ENCODE measurements around the gene FAM8A1. TPM values are rescaled to one million over a fixed set of nuclear protein-coding genes. Genes with fewer than 3 reads are reported as not detected.
"Not testable (repeated sequence)": the region's sequence is repeated elsewhere in the genome, so short reads cannot be mapped to it uniquely, and the experiment has no call there.

The FAM8A1 gene
- total RNA-seq, 1 experiment from 2014 or later, result 13.4 TPM

DNA sequence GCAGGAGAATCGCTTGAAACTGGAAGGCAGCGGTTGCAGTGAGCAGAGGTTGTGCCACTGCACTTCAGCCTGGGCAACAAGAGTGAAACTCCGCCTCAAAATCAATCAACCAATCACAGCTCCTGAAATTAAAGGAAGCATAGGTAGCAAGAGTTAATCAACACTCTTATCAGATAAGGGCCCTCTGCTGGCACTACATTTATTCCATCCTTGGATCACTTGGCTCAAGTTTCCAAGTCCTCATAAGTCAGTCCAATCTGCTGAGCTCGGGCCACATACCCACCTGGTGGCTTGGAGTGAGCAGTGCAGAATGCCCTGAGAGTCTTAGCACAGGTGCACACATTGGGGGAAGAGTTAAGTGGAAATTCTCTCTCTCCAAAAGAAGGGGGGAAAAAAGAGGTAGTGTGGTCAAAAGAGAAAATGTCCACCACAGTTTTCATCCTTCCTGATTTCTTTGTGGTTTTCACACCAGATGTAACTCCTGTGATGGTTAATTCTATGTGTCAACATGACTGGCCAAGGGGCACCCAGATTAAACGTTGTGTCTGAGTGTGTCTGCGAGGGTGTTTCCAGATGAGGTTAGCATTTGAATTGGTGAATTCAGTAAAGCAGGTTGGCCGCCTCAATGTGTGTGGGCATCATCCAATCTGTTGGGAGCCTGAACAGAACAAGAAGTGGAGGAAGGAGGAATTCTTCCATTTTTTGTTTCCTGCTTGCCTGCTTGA lies 14.2 kb upstream of the FAM8A1 start:
- peak; percentile 88 for DNase-seq (ENCODE audit: low read depth, low spot score)
- peaks cover 9 to 21% of the 10 kb centered on the region in 2 experiments; a peak in 3 of 4 replicates for H3K4me1 ChIP-seq (ENCODE audit: control insufficient read depth in 1 of 2, insufficient read depth in 2 of 2, low read length in 2 of 2)
- no peak overlapping the region for H3K4me3 ChIP-seq (replicated peaks in 1 of 2; ENCODE audit: low read depth in 1 of 2, low read length in 2 of 2)
- H3K36me3 ChIP-seq (ENCODE audit: control insufficient read depth in 1 of 2, insufficient read depth in 2 of 2, low read length in 2 of 2), result no peaks in the 10 kb centered on the region
- H3K9ac ChIP-seq (ENCODE audit: low read length), result no peak overlapping the region
- no peaks in the 10 kb centered on the region for H3K9me2 ChIP-seq (ENCODE audit: insufficient read depth)
- intact Hi-C loops (cut with micrococcal nuclease), result loop anchor here (2.0 to 10.0 kb wide), 3 partner anchors 219 to 311 kb away; no protein-coding TSS in a partner anchor
- no peaks in the 10 kb centered on the region for H4K20me1 ChIP-seq (ENCODE audit: insufficient read depth)
- H3K79me2 ChIP-seq (ENCODE audit: insufficient read depth, low read length), result no peaks in the 10 kb centered on the region
- RAD21 ChIA-PET (ENCODE audit: low non-redundant PET in 1 of 2, low total read pairs in 2 of 2, uncharacterized antibody in 2 of 2, unreplicated experiment in 2 of 2), result interaction anchor here in 1 of 2 experiments (0.6 kb wide), 1 partner anchor 229 kb away, joined by 3 read pairs; no protein-coding TSS in a partner anchor
- BruUV-seq (replicated peaks), result no TSS peak
- H3K4me2 ChIP-seq (ENCODE audit: low read length), result 0 out of 2 replicates have a peak overlapping the region, but pooled peaks have one; percentile 2
- H3K9me3 ChIP-seq (ENCODE audit: control insufficient read depth in 1 of 2, insufficient read depth in 1 of 2, low read depth in 1 of 2, low read length in 2 of 2), result no peaks in the 10 kb centered on the region
- 0 out of 2 replicates have a peak, but pooled peaks have one; percentile 48 for TF ChIP-seq CBX3 (IDR thresholded peaks at IDR 0.05; ENCODE audit: low read depth)
- peak; percentile 56 for TF ChIP-seq RAD21 (IDR thresholded peaks at IDR 0.05; ENCODE audit: low read depth)
- 0 out of 2 replicates have a peak, but pooled peaks have one; percentile 13 for TF ChIP-seq SP1 (IDR thresholded peaks at IDR 0.05; ENCODE audit: low read depth)
- TF ChIP-seq ELF1 (IDR thresholded peaks at IDR 0.05; ENCODE audit: borderline replicate concordance, low read depth), result no peak
- TF ChIP-seq, protein P1, sequence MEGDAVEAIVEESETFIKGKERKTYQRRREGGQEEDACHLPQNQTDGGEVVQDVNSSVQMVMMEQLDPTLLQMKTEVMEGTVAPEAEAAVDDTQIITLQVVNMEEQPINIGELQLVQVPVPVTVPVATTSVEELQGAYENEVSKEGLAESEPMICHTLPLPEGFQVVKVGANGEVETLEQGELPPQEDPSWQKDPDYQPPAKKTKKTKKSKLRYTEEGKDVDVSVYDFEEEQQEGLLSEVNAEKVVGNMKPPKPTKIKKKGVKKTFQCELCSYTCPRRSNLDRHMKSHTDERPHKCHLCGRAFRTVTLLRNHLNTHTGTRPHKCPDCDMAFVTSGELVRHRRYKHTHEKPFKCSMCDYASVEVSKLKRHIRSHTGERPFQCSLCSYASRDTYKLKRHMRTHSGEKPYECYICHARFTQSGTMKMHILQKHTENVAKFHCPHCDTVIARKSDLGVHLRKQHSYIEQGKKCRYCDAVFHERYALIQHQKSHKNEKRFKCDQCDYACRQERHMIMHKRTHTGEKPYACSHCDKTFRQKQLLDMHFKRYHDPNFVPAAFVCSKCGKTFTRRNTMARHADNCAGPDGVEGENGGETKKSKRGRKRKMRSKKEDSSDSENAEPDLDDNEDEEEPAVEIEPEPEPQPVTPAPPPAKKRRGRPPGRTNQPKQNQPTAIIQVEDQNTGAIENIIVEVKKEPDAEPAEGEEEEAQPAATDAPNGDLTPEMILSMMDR (IDR thresholded peaks at IDR 0.05 in 2 of 3, conservative IDR thresholded peaks at IDR 0.05 in 1 of 3; ENCODE audit: borderline replicate concordance in 1 of 3, insufficient read depth in 1 of 3, low read depth in 2 of 3, low read length in 2 of 3), result peak; percentile 67 to 82 (median 73)
- H2AFZ ChIP-seq (ENCODE audit: low read depth, low read length, poor library complexity, severe bottlenecking), result no peak overlapping the region
- peak; percentile 74 for ATAC-seq
- no peaks in the 10 kb centered on the region for H3K27me3 ChIP-seq (ENCODE audit: insufficient read depth, low read length)
- CTCF ChIA-PET, result interaction anchor here (0.7 to 1.3 kb wide), 11 partner anchors 14 to 487 kb away, joined by 3 to 10 read pairs (median 4); partner anchors contain the start of gene FAM8A1
- H3K27ac ChIP-seq (ENCODE audit: low read depth, low read length), result no peak overlapping the region
- POLR2A ChIA-PET, result no interaction called here

GRCh38 chr6:17586623-17587022 lies 13.5 kb upstream of the FAM8A1 start:
- H3K9ac ChIP-seq (ENCODE audit: low read length); H2AFZ ChIP-seq (ENCODE audit: low read depth, low read length, poor library complexity, severe bottlenecking); H3K9me2 ChIP-seq (ENCODE audit: insufficient read depth); H3K79me2 ChIP-seq (ENCODE audit: insufficient read depth, low read length); H3K9me3 ChIP-seq (ENCODE audit: control insufficient read depth in 1 of 2, insufficient read depth in 1 of 2, low read depth in 1 of 2, low read length in 2 of 2); CTCF ChIA-PET; H3K27ac ChIP-seq (ENCODE audit: low read depth, low read length); H3K4me3 ChIP-seq (replicated peaks in 1 of 2; ENCODE audit: low read depth in 1 of 2, low read length in 2 of 2); H3K36me3 ChIP-seq (ENCODE audit: control insufficient read depth in 1 of 2, insufficient read depth in 2 of 2, low read length in 2 of 2); POLR2A ChIA-PET; ATAC-seq; H3K27me3 ChIP-seq (ENCODE audit: insufficient read depth, low read length); H4K20me1 ChIP-seq (ENCODE audit: insufficient read depth); RAD21 ChIA-PET (ENCODE audit: low non-redundant PET in 1 of 2, low total read pairs in 2 of 2, uncharacterized antibody in 2 of 2, unreplicated experiment in 2 of 2); BruUV-seq (replicated peaks); H3K4me2 ChIP-seq (ENCODE audit: low read length); DNase-seq (ENCODE audit: low read depth, low spot score): not testable (repeated sequence)
- H3K4me1 ChIP-seq (ENCODE audit: control insufficient read depth in 1 of 2, insufficient read depth in 2 of 2, low read length in 2 of 2), result peaks cover 9 to 21% of the 10 kb centered on the region in 2 experiments; a peak in 3 of 4 replicates
- intact Hi-C loops (cut with micrococcal nuclease), result loop anchor here (10.0 kb wide), 1 partner anchor 312 kb away; no protein-coding TSS in a partner anchor

Measured in HCT116 (cell line).